Measurements from ENCODE around the gene STK32C.

The STK32C gene

GRCh38 chr10:132212816-132213215 lies 94.9 kb downstream of the STK32C start:
- DNase-seq (ENCODE audit: low read depth in 2 of 2): no peak

GRCh38 chr10:132211246-132211645 lies 96.5 kb downstream of the STK32C start:
- DNase-seq (ENCODE audit: low read depth in 2 of 2): no peak

- DNase-seq (ENCODE audit: low read depth in 2 of 2): no peak
Measured at GRCh38 chr10:132210766-132211165, 97.0 kb downstream of the STK32C start.

- DNase-seq (ENCODE audit: low read depth in 2 of 2): no peak
Measured at GRCh38 chr10:132209978-132210530, 97.7 kb downstream of the STK32C start.

GRCh38 chr10:132209130-132209529 lies 98.6 kb downstream of the STK32C start:
- DNase-seq (ENCODE audit: low read depth in 2 of 2): no peak

- DNase-seq (ENCODE audit: low read depth in 2 of 2): no peak
Measured at GRCh38 chr10:132208462-132209050, 99.2 kb downstream of the STK32C start.

- DNase-seq (ENCODE audit: low read depth in 2 of 2): no peak
Measured at GRCh38 chr10:132207536-132208461, 100.0 kb downstream of the STK32C start.

- DNase-seq (ENCODE audit: low read depth in 2 of 2): no peak
Measured at GRCh38 chr10:132206806-132207535, 100.8 kb downstream of the STK32C start.

GRCh38 chr10:132206377-132206745 lies 101.4 kb downstream of the STK32C start:
- DNase-seq (ENCODE audit: low read depth in 2 of 2): no peak

- DNase-seq (ENCODE audit: low read depth in 2 of 2): no peak
Measured at GRCh38 chr10:132205650-132206376, 101.9 kb downstream of the STK32C start.

GRCh38 chr10:132204781-132205473 lies 102.8 kb downstream of the STK32C start:
- no peak for DNase-seq (ENCODE audit: low read depth in 2 of 2)

GRCh38 chr10:132204078-132204780 lies 103.5 kb downstream of the STK32C start:
- DNase-seq (ENCODE audit: low read depth in 2 of 2): no peak

- no peak for DNase-seq (ENCODE audit: low read depth in 2 of 2)
Measured at GRCh38 chr10:132203256-132204077, 104.3 kb downstream of the STK32C start.

- no peak for DNase-seq (ENCODE audit: low read depth in 2 of 2)
Measured at GRCh38 chr10:132202070-132202970, 105.4 kb downstream of the STK32C start.

- DNase-seq (ENCODE audit: low read depth in 2 of 2): no peak
Measured at GRCh38 chr10:132201111-132201969, 106.4 kb downstream of the STK32C start.

GRCh38 chr10:132200344-132201110 lies 107.2 kb downstream of the STK32C start:
- no peak for DNase-seq (ENCODE audit: low read depth in 2 of 2)
